Endothelial cell of umbilical vein (primary cell): ENCODE results near the gene TMEM62. TPM values are rescaled to one million over a fixed set of nuclear protein-coding genes. Genes with fewer than 3 reads are reported as not detected.

ENCODE experiments used
- BruUV-seq: library from RNA; stranded (reverse); fragments of 400-500 nt; replicated peaks from 2 replicates; lab custom pipeline; 2021; lab: Mats Ljungman, UMichigan
- CTCF ChIA-PET: fragments of 300-600, 350-600 bp; sonication (Branson Sonifier 250); formaldehyde crosslinking; loops from one replicate; lab custom pipeline; 2021; ENCODE audit warnings: antibody characterized with exemption, inconsistent platforms; lab: Charles Lee
- POLR2A ChIA-PET: fragments of 300-600, 350-600 bp; sonication (Branson Sonifier 250); formaldehyde crosslinking; loops from one replicate; lab custom pipeline; 2021; ENCODE audit warnings: antibody characterized with exemption, inconsistent platforms; lab: Charles Lee
- DNase-seq: peaks from one replicate; pipeline ENCODE4 v3.0.0-alpha.2; 2011; ENCODE audit warnings: low read depth, low spot score
- FAIRE-seq: peaks from 2 replicates; lab custom pipeline; 2011; peaks lifted over from hg19 to GRCh38; lab: Jason Lieb, UNC
- H2AFZ ChIP-seq: 2 replicates; pipeline ENCODE4 v1.6.0; 2012; ENCODE audit warnings: low read depth, low read length, control low read depth, inconsistent platforms
- H3K27ac ChIP-seq: 2 replicates; pipeline ENCODE4 v1.5.1; 2011; ENCODE audit warnings: low read depth, mild to moderate bottlenecking, control low read depth, low read length, moderate library complexity; ENCODE audit not compliant: insufficient read depth
- H3K27me3 ChIP-seq, 2 experiments: 2 replicates each; pipeline versions ENCODE4 v1.6.0 to v1.6.1; 2011; ENCODE audit warnings: low read length in 2 of 2, mixed read lengths in 1 of 2; ENCODE audit not compliant: control insufficient read depth in 2 of 2, insufficient read depth in 2 of 2
- H3K36me3 ChIP-seq, 2 experiments: 2 replicates in 1 of 2; 3 replicates in 1 of 2; pipeline ENCODE4 v1.5.1; 2011; ENCODE audit warnings: low read length in 2 of 2, mild to moderate bottlenecking in 1 of 2, moderate library complexity in 1 of 2; ENCODE audit not compliant: control insufficient read depth in 2 of 2, insufficient read depth in 2 of 2; ENCODE audit errors: extremely low read depth in 1 of 2
- H3K4me1 ChIP-seq: 3 replicates; pipeline ENCODE4 v1.5.1; 2011; ENCODE audit warnings: mild to moderate bottlenecking, low read length; ENCODE audit not compliant: control insufficient read depth, insufficient read depth; ENCODE audit errors: extremely low read depth
- H3K4me2 ChIP-seq: 2 replicates; pipeline ENCODE4 v1.6.1; 2011; ENCODE audit warnings: low read length, control low read depth, mixed read lengths; ENCODE audit not compliant: insufficient read depth
- H3K4me3 ChIP-seq, 3 experiments: fragments of 200-600 bp in 1 of 3; sonication (generic), shearing (Covaris generic) in 1 of 3; replicated peaks in 1 of 3; 2 replicates each; pipeline ENCODE4 v1.5.1; 2011 to 2016; ENCODE audit warnings: control low read depth in 3 of 3, low read length in 3 of 3, mild to moderate bottlenecking in 2 of 3, inconsistent platforms in 1 of 3, low read depth in 1 of 3, moderate library complexity in 1 of 3; ENCODE audit not compliant: insufficient read depth in 1 of 3
- H3K79me2 ChIP-seq: 2 replicates; pipeline ENCODE4 v1.6.0; 2012; ENCODE audit warnings: low read length, inconsistent platforms; ENCODE audit not compliant: control insufficient read depth, insufficient read depth
- H3K9ac ChIP-seq: replicated peaks from 2 replicates; pipeline ENCODE3; 2011; ENCODE audit warnings: low read length, control low read depth; ENCODE audit not compliant: insufficient read depth; ENCODE audit errors: extremely low read depth
- H3K9me1 ChIP-seq: replicated peaks from 3 replicates; pipeline ENCODE4 v1.6.0; 2011; ENCODE audit warnings: mild to moderate bottlenecking, low read length; ENCODE audit not compliant: control insufficient read depth, insufficient read depth; ENCODE audit errors: extremely low read depth
- H3K9me3 ChIP-seq: replicated peaks from 2 replicates; pipeline ENCODE4 v1.5.1; 2012; ENCODE audit warnings: low read length, inconsistent platforms; ENCODE audit not compliant: control insufficient read depth, insufficient read depth
- H4K20me1 ChIP-seq: replicated peaks from 2 replicates; pipeline ENCODE3; 2011; ENCODE audit warnings: mild to moderate bottlenecking, low read length; ENCODE audit not compliant: control insufficient read depth, insufficient read depth; ENCODE audit errors: extremely low read depth
- CTCF ChIP-seq, 2 donors: IDR thresholded peaks; 1 replicate in 1 of 2; 2 replicates in 1 of 2; pipeline ENCODE4 v1.5.1; 2011; ENCODE audit warnings: low read length in 2 of 2, mild to moderate bottlenecking in 2 of 2, moderate library complexity in 2 of 2, control low read depth in 1 of 2, inconsistent platforms in 1 of 2, low read depth in 1 of 2; ENCODE audit not compliant: insufficient read depth in 1 of 2; ENCODE audit errors: extremely low read depth in 1 of 2
- EZH2 ChIP-seq: IDR thresholded peaks from 2 replicates; pipeline ENCODE4 v1.6.1; 2012; ENCODE audit warnings: borderline replicate concordance, low read depth, mild to moderate bottlenecking, moderate library complexity, low read length, inconsistent platforms; ENCODE audit not compliant: severe bottlenecking
- FOS ChIP-seq: IDR thresholded peaks from 2 replicates; pipeline ENCODE4 v1.6.1; 2011; ENCODE audit warnings: mild to moderate bottlenecking, low read length, moderate library complexity, borderline replicate concordance; ENCODE audit not compliant: insufficient read depth
- GATA2 ChIP-seq: IDR thresholded peaks from 2 replicates; pipeline ENCODE4 v1.7.0; 2011; ENCODE audit warnings: low read depth, mild to moderate bottlenecking, moderate library complexity, mixed read lengths, low read length; ENCODE audit not compliant: insufficient read length, insufficient read depth
- JUN ChIP-seq: IDR thresholded peaks from 2 replicates; pipeline ENCODE4 v1.6.1; 2011; ENCODE audit warnings: borderline replicate concordance, low read depth; ENCODE audit not compliant: insufficient read length, insufficient read depth
- MYC ChIP-seq: IDR thresholded peaks from one replicate; pipeline ENCODE4 v1.6.1; 2011; ENCODE audit warnings: mild to moderate bottlenecking, low read depth, low read length
- POLR2A ChIP-seq: IDR thresholded peaks from 2 replicates; pipeline ENCODE4 v1.6.1; 2012; ENCODE audit warnings: low read depth, mild to moderate bottlenecking, control low read depth, low read length
- POLR2AphosphoS5 ChIP-seq: IDR thresholded peaks from 2 replicates; pipeline ENCODE4 v1.6.1; 2012; ENCODE audit warnings: low read depth, mild to moderate bottlenecking, control low read depth, low read length, moderate library complexity; ENCODE audit not compliant: insufficient read depth
- dilution Hi-C: fragments of 300-500 bp; cut with MboI; formaldehyde crosslinking; loops from one replicate; pipeline ENCODE4 v1.15.0; 2019; ENCODE audit warnings: low sequenced_read_pairs; ENCODE audit not compliant: extremely low pct_ligation_motif_present
- intact Hi-C: fragments of 100-400 bp; cut with micrococcal nuclease; formaldehyde crosslinking; loops from one replicate; pipeline ENCODE4 v1.10.0; 2022
- polyA plus RNA-seq, 4 experiments: library from polyadenylated mRNA; depleted of rRNA in 3 of 4; stranded (reverse) in 3 of 4; unstranded in 1 of 4; fragments of >200 nt; gene quantifications; 2 replicates each; pipeline versions ENCODE4 v1.2.1 to v1.2.3, GENCODE V29; 2011 to 2012; ENCODE audit warnings: missing spikeins in 1 of 4
- small RNA-seq: library from RNA; depleted of rRNA; stranded (forward); fragments of <200 nt; gene quantifications from one replicate; pipeline ENCODE3, GENCODE V24; 2012; ENCODE audit warnings: low replicate concordance, low read depth; ENCODE audit not compliant: insufficient read depth, insufficient read length
- total RNA-seq: library from RNA; stranded (reverse); gene quantifications from 2 replicates; pipeline ENCODE4 v1.2.3, GENCODE V29; 2021
- TF ChIP-seq, protein P1 (sequence below): IDR thresholded peaks from 2 replicates; pipeline ENCODE4 v1.6.1; 2011; ENCODE audit not compliant: insufficient read depth, insufficient read length

The TMEM62 gene
- total and polyA plus RNA-seq, 2 donors (not counting 3 experiments of a cell fraction or from before 2014, with no cell fraction given), result 10.4 to 22.2 TPM

DNA sequence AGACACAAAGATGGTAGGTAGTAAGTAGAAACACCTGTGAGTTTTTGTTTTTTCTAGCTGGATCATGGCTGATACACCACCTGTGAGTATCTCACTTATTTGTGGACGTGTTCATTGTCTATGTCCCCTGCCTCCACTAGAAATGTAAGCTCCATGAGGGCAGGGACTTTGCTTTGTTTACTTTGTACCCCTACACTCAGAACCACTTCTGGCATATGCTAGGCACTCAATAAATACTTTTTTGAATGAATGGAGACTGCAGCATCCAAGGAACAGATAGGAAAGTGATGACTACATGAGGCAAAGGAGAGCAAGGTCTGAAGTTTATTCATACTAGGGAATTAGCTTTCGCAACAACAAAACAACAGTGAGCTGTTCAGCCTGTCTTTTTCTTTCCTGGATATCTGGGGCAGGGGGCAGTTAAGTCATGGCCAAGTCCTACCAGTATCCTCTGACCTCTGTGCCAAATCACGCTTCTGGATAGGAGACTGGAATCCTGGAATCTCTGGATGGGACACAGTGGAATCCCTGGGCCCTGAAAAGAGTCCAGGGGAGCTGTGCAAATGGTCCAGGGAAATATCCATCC, 99.0 kb downstream of the TMEM62 start:
- Histone ChIP-seq H3K9ac (no peak overlapping the region), H2AFZ (no peak overlapping the region), H4K20me1 (no peaks in the 10 kb centered on the region), H3K27me3 (peaks cover 0 to 12% of the 10 kb centered on the region in 2 experiments), H3K79me2 (no peaks in the 10 kb centered on the region), H3K4me1 (no peaks in the 10 kb centered on the region), H3K27ac (no peak overlapping the region), H3K36me3 (no peaks in the 10 kb centered on the region), H3K4me3 (no peak overlapping the region), H3K9me3 (no peaks in the 10 kb centered on the region), H3K4me2 (no peak overlapping the region), H3K9me1 (no peaks in the 10 kb centered on the region)
- dilution Hi-C loops (no loop called here), intact Hi-C loops (no loop called here)
- ChIA-PET CTCF (interaction anchor here (0.8 to 2.0 kb wide), 2 partner anchors 28 to 53 kb away, joined by 3 to 8 read pairs; no protein-coding TSS in a partner anchor), POLR2A (no interaction called here)
- TF ChIP-seq, protein P1, sequence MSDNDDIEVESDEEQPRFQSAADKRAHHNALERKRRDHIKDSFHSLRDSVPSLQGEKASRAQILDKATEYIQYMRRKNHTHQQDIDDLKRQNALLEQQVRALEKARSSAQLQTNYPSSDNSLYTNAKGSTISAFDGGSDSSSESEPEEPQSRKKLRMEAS, result no peak
- TF ChIP-seq FOS, result no peak
- no peak for TF ChIP-seq CTCF (IDR thresholded peaks at IDR 0.05; ENCODE audit: extremely low read depth in 1 of 2, insufficient read depth in 1 of 2, low read depth in 1 of 2, low read length in 2 of 2)
- TF ChIP-seq POLR2AphosphoS5, result no peak
- no peak for TF ChIP-seq JUN
- no peak for TF ChIP-seq MYC
- TF ChIP-seq POLR2A, result no peak
- no peak for TF ChIP-seq GATA2
- TF ChIP-seq EZH2, result no peak
- no peak for FAIRE-seq
- no peak for DNase-seq
- no TSS peak for BruUV-seq

Small RNAs within 50 kb of the gene (small RNA-seq; reads per million reads assigned to genes)
- gene AC068724.2, result not detected

Other genes starting within 250 kb of the TMEM62 start
- 16.9 and 17.1 TPM in 2 replicates for gene TTBK2, start 212.8 kb upstream of the TMEM62 start, total RNA-seq
- gene TTBK2, start 212.8 kb upstream of the TMEM62 start, polyA plus RNA-seq, result 3.5 and 4.4 TPM in 2 replicates
- 26.9 and 28.8 TPM in 2 replicates for gene UBR1, start 27.5 kb upstream of the TMEM62 start, total RNA-seq
- gene UBR1, start 27.5 kb upstream of the TMEM62 start, polyA plus RNA-seq, result 3.9 and 5.3 TPM in 2 replicates
- gene CCNDBP1, start 51.8 kb downstream of the TMEM62 start, total RNA-seq, result 39.9 and 41.4 TPM in 2 replicates
- gene CCNDBP1, start 51.8 kb downstream of the TMEM62 start, polyA plus RNA-seq, result 54.9 and 74.4 TPM in 2 replicates
- gene EPB42, start 87.4 kb downstream of the TMEM62 start, total RNA-seq, result not detected in 2 replicates
- gene EPB42, start 87.4 kb downstream of the TMEM62 start, polyA plus RNA-seq, result not detected in 2 replicates
- not detected in 2 replicates for gene TGM5, start 133.3 kb downstream of the TMEM62 start, total RNA-seq
- not detected in 2 replicates for gene TGM5, start 133.3 kb downstream of the TMEM62 start, polyA plus RNA-seq
- not detected in 2 replicates for gene TGM7, start 168.7 kb downstream of the TMEM62 start, total RNA-seq
- gene TGM7, start 168.7 kb downstream of the TMEM62 start, polyA plus RNA-seq, result not detected in 2 replicates
- gene LCMT2, start 197.0 kb downstream of the TMEM62 start, total RNA-seq, result 5.0 and 6.1 TPM in 2 replicates
- gene LCMT2, start 197.0 kb downstream of the TMEM62 start, polyA plus RNA-seq, result 4.1 and 4.7 TPM in 2 replicates
- gene ZSCAN29, start 237.5 kb downstream of the TMEM62 start, total RNA-seq, result 15.7 and 16.6 TPM in 2 replicates
- 2.9 and 3.7 TPM in 2 replicates for gene ZSCAN29, start 237.5 kb downstream of the TMEM62 start, polyA plus RNA-seq
- gene TUBGCP4, start 237.5 kb downstream of the TMEM62 start, total RNA-seq, result 19.4 and 19.8 TPM in 2 replicates
- gene TUBGCP4, start 237.5 kb downstream of the TMEM62 start, polyA plus RNA-seq, result 5.1 and 6.5 TPM in 2 replicates